ENCODE results near the gene MIB2.

DNA sequence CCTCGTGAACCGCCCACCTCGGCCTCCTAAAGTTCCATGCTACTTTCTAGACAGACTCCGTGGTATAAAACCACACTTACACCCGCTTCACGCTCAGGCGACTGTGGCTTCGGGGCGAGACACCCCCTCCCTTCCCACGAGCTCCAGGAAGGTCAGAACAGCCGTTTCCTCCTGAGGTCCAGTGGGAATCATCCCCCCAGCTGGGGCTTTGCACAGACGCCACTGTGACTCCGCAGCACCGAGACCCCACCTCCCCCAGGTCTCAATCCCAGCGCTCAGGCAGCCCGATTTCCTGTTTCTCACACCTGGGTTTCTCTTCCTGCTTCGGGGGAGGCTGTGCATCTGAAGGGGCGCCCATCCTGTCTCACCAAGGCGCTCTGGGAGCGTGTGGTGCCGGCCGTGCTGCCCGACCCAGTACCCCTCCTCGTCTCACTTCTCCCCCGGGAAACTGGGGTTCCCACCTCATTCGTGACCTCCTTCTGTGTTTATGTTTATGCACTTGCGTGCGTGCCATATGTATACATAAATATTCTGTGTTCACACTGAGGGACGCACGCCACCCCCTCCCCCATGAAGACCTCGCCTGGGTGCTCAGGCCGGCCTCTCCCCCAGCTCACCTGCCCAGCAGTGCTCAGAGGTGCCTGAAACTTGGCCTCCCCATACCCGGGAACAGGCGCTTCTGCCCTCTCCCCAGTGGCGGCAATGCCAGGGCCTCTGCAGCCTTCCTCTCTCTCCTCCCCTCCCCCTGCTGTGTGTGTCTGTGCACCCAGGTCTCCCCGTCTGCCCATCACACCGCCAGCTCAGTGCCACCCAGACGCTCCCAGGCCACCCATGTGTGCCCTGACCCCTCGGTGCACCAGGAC lies 62.6 kb downstream of the MIB2 start:
- TF ChIP-seq, protein P1, sequence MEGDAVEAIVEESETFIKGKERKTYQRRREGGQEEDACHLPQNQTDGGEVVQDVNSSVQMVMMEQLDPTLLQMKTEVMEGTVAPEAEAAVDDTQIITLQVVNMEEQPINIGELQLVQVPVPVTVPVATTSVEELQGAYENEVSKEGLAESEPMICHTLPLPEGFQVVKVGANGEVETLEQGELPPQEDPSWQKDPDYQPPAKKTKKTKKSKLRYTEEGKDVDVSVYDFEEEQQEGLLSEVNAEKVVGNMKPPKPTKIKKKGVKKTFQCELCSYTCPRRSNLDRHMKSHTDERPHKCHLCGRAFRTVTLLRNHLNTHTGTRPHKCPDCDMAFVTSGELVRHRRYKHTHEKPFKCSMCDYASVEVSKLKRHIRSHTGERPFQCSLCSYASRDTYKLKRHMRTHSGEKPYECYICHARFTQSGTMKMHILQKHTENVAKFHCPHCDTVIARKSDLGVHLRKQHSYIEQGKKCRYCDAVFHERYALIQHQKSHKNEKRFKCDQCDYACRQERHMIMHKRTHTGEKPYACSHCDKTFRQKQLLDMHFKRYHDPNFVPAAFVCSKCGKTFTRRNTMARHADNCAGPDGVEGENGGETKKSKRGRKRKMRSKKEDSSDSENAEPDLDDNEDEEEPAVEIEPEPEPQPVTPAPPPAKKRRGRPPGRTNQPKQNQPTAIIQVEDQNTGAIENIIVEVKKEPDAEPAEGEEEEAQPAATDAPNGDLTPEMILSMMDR (IDR thresholded peaks at IDR 0.05; ENCODE audit: borderline replicate concordance, extremely low read depth, low read length, poor library complexity, severe bottlenecking): no peak
- no peak for TF ChIP-seq EZH2 (IDR thresholded peaks at IDR 0.05; ENCODE audit: borderline replicate concordance, low read depth, low read length, severe bottlenecking)

Measured in DND-41 (cell line).